Measurements from ENCODE around the gene PRUNE2. TPM values are rescaled to one million over a fixed set of nuclear protein-coding genes. Genes with fewer than 3 reads are reported as not detected.

The PRUNE2 gene
- total and polyA plus RNA-seq, 2 of the 8 experiments (the other 6 are each of a cell fraction or from before 2014, with no cell fraction given), result 5.5 to 13.3 TPM

- TF ChIP-seq CHD7 (IDR thresholded peaks at IDR 0.05; ENCODE audit: insufficient replicate concordance, low read length), result no peak
- TF ChIP-seq NANOG (IDR thresholded peaks at IDR 0.05; ENCODE audit: insufficient read depth, low read depth, low read length, poor library complexity, severe bottlenecking), result no peak
- TF ChIP-seq CEBPB (IDR thresholded peaks at IDR 0.05; ENCODE audit: low read depth, low read length), result no peak
- no peak for TF ChIP-seq EP300 (IDR thresholded peaks at IDR 0.05; ENCODE audit: borderline replicate concordance in 1 of 2, low read depth in 2 of 2, low read length in 2 of 2)
- no peak for TF ChIP-seq ASH2L (IDR thresholded peaks at IDR 0.05; ENCODE audit: low read length)
- no peak for TF ChIP-seq CBX5 (IDR thresholded peaks at IDR 0.05; ENCODE audit: low read depth, low read length)
- no peak for TF ChIP-seq GTF2F1 (IDR thresholded peaks at IDR 0.05; ENCODE audit: borderline replicate concordance, low read depth, low read length)
- TF ChIP-seq POU5F1 (IDR thresholded peaks at IDR 0.05; ENCODE audit: low read depth, low read length), result no peak
Observed at GRCh38 chr9:76868897-76869296, 37.0 kb downstream of the PRUNE2 start (continued).

Measured in H1 (cell line).